Activated naive CD4-positive, alpha-beta T cell treated with anti-CD3 and anti-CD28 coated beads, Interleukin-2, amount 50 U/mL, for 24 hours (primary cell): ENCODE results near the gene RNF123.

Source experiments
- H3K27ac Mint-ChIP-seq: one replicate; pipeline ENCODE4 v1.8.0; 2021; ENCODE audit warnings: mild to moderate bottlenecking, mixed read lengths
- H3K27me3 Mint-ChIP-seq: one replicate; pipeline ENCODE4 v1.8.0; 2021; ENCODE audit warnings: mixed read lengths
- H3K36me3 Mint-ChIP-seq: one replicate; pipeline ENCODE4 v1.8.0; 2021; ENCODE audit warnings: mixed read lengths
- H3K4me1 Mint-ChIP-seq: one replicate; pipeline ENCODE4 v1.8.0; 2021; ENCODE audit warnings: mixed read lengths
- H3K4me3 Mint-ChIP-seq: one replicate; pipeline ENCODE4 v1.8.0; 2021; ENCODE audit warnings: mild to moderate bottlenecking, mixed read lengths
- H3K9me3 Mint-ChIP-seq: one replicate; pipeline ENCODE4 v1.8.0; 2021; ENCODE audit warnings: mixed read lengths

RNF123 gene

DNA sequence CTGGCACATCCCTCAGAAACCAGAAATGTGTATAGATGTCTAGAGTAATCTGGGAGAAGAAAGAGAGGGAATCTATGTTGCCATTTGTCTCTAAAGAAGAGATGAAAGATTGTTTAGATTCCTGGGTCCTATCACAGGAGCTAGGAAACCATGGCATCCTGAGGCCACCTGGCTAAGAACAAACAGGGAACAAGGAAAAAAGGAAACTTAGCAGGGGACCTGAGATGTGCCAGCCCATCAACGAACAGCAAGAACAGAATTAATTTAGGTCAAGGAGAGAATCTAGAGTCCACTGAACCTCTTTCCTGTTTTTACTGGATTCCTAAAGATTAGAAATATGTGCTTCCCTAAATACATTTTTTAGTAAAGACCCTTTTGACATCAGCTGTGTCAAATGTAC lies 66.7 kb downstream of the RNF123 start:
- Mint-ChIP-seq H3K27me3 (no peaks in the 10 kb centered on the region), H3K4me1 (peaks cover 53% of the 10 kb centered on the region), H3K27ac (no peak overlapping the region), H3K36me3 (peaks cover 2% of the 10 kb centered on the region), H3K4me3 (no peak overlapping the region), H3K9me3 (no peaks in the 10 kb centered on the region)

DNA sequence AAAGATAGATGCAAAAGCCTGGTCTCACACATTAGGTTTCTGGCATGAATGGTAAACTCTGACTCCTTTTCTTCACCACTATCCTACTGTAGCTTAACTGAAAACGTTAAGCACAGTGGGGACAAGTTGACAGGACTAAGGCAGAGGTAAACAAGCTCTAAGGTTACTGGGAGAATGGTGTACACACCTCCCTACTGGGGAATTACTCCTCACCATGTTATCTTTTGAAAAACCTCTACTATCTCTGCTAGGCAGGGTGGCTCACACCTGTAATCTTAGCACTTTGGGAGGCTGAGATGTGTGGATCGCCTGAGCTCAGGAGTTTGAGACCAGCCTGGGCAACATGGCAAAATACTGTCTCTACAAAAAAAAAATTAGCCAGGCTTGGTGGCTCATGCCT lies 67.8 kb downstream of the RNF123 start:
- Mint-ChIP-seq H3K36me3 (peaks cover 2% of the 10 kb centered on the region), H3K27ac (no peak overlapping the region), H3K27me3 (no peaks in the 10 kb centered on the region), H3K4me3 (no peak overlapping the region), H3K4me1 (peaks cover 53% of the 10 kb centered on the region), H3K9me3 (no peaks in the 10 kb centered on the region)

DNA sequence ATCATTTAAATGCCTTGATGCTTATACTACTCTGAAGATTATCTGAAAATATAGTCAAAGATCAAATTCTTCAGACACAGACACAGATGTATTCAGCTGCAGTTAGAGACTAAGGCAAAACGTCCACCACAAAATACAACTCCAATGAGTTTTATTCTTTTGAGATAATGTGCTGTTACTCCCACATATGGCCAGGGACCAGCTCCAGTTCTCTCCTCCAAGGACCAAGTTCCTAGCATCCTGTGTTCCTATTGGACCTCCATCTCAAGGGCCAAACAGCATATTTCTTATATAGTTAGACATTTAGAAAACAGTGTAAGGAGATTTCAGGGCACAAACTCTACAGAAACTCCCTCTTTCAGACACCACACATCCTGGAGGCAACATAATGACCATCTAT lies 69.9 kb downstream of the RNF123 start:
- no peaks in the 10 kb centered on the region for H3K27me3 Mint-ChIP-seq
- H3K4me1 Mint-ChIP-seq, result peaks cover 41% of the 10 kb centered on the region
- H3K4me3 Mint-ChIP-seq, result no peak overlapping the region
- H3K27ac Mint-ChIP-seq, result no peak overlapping the region
- H3K36me3 Mint-ChIP-seq, result peaks cover 3% of the 10 kb centered on the region
- H3K9me3 Mint-ChIP-seq, result no peaks in the 10 kb centered on the region

DNA sequence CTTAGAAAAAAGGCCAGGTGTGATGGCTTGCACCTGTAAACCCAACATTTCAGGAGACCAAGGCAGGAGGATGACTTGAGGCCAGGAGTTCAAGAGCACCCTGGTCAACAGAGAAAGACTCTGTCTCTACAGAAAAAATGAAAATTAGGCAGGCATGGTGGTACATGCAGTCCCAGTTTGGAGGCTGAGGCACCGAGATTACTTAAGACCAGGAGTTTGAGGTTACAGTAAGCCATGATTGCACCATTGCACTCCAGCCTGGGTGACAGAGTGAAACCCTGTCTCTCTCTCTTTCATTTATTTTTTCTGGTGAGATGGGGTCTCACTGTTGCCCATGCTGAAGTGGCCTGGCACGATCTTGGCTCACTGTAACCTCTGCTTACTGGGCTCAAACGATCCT lies 72.3 kb downstream of the RNF123 start:
- H3K36me3 Mint-ChIP-seq, result peaks cover 3% of the 10 kb centered on the region
- H3K27me3 Mint-ChIP-seq, result no peaks in the 10 kb centered on the region
- no peak overlapping the region for H3K4me3 Mint-ChIP-seq
- no peak overlapping the region for H3K27ac Mint-ChIP-seq
- H3K9me3 Mint-ChIP-seq, result no peaks in the 10 kb centered on the region
- peaks cover 31% of the 10 kb centered on the region for H3K4me1 Mint-ChIP-seq

DNA sequence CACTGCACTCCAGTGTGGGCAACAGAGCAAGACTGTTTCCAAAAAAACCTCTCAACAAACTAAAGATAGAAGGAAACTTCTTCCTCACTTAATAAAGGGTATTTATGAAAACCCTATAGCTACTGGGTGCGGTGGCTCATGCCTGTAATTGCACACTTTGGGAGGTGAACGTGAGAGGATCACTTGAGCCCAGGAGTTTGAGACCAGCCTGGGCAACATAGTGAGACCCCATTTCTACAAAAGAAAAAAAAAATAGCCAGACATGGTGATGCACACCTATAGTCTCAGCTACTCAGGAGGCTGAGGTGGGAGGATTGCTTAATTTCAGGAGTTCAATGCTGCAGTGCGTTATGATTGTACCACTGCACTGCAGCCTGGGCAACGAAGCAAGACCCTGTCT lies 74.6 kb downstream of the RNF123 start:
- H3K27me3 Mint-ChIP-seq, result no peaks in the 10 kb centered on the region
- no peak overlapping the region for H3K27ac Mint-ChIP-seq
- peaks cover 27% of the 10 kb centered on the region for H3K4me1 Mint-ChIP-seq
- H3K9me3 Mint-ChIP-seq, result no peaks in the 10 kb centered on the region
- no peak overlapping the region for H3K4me3 Mint-ChIP-seq
- H3K36me3 Mint-ChIP-seq, result peaks cover 1% of the 10 kb centered on the region

DNA sequence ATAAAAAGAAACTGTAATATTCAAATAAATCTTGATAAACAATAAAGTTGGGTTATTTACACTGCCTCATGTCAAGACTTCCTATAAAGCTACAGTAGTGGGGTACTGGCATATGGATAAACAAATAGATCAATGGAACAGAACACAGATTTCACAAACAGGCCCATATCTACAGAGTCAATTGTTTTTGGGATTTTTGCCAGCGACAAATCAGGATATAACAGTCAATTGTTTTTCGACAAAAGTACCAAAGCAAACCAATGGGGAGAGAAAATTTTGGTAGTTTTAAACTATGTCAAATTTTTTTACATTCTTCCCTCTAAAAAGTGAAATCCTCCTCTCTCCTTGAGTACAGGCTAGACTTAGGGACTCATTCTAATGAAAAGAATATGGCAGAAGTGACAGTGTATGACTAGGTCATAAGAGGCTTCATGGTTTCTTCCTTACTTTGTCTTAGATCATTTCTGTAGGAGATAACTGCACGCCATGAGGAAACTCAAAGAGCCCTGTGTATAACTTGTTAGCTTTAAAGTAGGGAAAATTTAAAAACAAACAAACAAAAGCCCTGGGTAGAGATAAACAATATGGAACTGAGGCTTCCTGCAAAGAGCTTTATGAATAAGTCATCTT lies 80.0 kb downstream of the RNF123 start:
- Mint-ChIP-seq H3K36me3 (no peaks in the 10 kb centered on the region), H3K9me3 (no peaks in the 10 kb centered on the region), H3K4me1 (peaks cover 54% of the 10 kb centered on the region), H3K27me3 (no peaks in the 10 kb centered on the region), H3K27ac (peak overlapping the region; percentile 42), H3K4me3 (no peak overlapping the region)

DNA sequence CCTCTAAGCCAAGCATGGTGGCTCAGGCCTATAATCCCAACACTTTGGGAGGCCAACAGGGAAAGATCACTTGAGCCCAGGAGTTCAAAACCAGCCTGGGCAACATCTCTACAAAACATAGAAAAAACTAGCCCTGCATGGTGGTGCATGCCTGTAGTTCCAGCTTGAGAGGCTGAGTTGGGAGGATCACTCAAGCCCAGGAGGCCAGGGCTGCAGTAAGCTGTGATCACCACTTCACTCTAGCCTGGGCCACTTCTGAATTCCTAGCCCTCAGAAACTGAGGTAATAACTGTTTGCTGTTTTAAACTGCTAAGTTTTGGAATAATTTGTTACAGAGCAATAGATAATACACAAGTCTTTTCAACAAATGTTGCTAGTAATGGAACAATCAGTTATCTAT lies 80.6 kb downstream of the RNF123 start:
- Mint-ChIP-seq H3K36me3 (no peaks in the 10 kb centered on the region), H3K9me3 (no peaks in the 10 kb centered on the region), H3K4me3 (no peak overlapping the region), H3K27me3 (no peaks in the 10 kb centered on the region), H3K27ac (peak overlapping the region; percentile 46), H3K4me1 (peaks cover 55% of the 10 kb centered on the region)
